Hematopoietic multipotent progenitor cell treated with erythropoietin and hydrocortisone succinate and interleukin-3 and kit ligand, for 15 days (in vitro differentiated cells): Measurements from ENCODE around the gene TMEM87A.
"Not testable (repeated sequence)": the region's sequence is repeated elsewhere in the genome, so short reads cannot be mapped to it uniquely, and the experiment has no call there.

Experiments used
- DNase-seq: peaks from one replicate; pipeline ENCODE4 v3.0.0-alpha.2; 2015; ENCODE audit warnings: low spot score

TMEM87A gene, protein sequence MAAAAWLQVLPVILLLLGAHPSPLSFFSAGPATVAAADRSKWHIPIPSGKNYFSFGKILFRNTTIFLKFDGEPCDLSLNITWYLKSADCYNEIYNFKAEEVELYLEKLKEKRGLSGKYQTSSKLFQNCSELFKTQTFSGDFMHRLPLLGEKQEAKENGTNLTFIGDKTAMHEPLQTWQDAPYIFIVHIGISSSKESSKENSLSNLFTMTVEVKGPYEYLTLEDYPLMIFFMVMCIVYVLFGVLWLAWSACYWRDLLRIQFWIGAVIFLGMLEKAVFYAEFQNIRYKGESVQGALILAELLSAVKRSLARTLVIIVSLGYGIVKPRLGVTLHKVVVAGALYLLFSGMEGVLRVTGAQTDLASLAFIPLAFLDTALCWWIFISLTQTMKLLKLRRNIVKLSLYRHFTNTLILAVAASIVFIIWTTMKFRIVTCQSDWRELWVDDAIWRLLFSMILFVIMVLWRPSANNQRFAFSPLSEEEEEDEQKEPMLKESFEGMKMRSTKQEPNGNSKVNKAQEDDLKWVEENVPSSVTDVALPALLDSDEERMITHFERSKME

DNA sequence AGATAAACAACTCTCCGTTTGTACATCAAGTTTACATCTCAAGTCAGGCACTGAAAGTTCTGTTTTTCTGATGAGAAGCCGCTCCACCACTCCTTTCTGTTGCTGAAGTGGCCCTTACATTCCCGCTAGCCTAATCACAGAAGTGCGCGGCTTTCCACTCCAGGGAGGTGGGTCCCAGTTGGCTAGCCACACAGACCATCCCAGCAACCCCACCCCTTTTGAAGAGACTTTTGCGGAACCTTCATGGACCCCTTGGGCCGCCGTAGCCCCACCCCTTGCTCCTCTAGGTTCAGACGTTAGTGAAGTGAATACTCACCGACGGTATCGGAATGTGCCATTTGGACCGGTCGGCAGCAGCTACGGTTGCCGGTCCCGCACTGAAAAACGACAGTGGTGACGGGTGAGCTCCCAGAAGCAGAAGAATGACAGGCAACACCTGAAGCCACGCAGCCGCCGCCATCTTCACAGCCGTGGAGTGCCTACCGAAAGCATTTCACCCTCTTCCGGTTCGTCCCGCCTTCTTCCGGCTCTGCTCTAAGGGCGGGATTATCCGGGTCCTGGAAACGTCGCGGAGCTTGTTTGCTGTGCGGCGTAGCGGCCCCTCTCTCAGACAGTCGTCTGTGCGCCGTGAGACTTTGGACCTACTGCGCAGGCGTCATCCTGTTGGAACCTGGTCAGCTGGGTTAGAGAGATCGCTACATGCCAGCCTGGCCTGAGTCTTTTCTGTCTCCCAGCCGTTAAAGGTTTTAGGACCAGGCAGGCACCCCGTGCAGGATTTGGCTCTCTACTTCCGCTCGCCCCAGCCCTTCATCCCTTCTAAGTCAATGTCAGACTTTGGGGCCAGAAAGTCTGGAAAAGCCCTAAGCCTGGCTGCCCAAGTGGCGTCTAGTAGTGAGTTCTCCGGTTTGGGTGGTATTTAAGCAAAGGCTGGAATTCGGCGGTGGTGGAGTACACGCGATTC, at the start of gene TMEM87A, which contains the start of gene GANC:
Gene TMEM87A (minus strand): TSS at position 495 of the 961 bp plus-strand sequence. CDS start 35 bp downstream, at position 460.
Gene GANC (plus strand): TSS at position 263 of the 961 bp plus-strand sequence. CDS start 1,281 bp downstream, outside the sequence.
- DNase-seq = peak; percentile 94

DNA sequence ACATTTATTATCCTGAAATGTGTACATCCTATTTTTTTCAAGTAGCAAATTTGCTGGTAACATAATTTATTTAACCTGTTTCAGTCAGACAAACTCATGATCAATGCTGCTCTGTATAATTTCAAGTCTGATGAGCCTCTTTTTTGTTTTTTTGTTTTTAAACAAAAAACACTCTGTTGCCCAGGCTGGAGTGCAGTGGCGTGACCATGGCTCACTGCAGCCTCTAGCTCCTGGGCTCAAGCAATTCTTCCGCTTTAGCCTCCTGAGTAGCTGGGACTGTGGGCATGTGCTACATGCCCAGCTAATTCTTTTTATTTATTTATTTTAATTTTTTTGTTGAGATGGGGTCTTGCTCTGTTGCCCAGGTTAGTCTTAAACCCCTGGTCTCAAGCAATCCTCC, 46.0 kb upstream of the TMEM87A start:
- no peak for DNase-seq

DNA sequence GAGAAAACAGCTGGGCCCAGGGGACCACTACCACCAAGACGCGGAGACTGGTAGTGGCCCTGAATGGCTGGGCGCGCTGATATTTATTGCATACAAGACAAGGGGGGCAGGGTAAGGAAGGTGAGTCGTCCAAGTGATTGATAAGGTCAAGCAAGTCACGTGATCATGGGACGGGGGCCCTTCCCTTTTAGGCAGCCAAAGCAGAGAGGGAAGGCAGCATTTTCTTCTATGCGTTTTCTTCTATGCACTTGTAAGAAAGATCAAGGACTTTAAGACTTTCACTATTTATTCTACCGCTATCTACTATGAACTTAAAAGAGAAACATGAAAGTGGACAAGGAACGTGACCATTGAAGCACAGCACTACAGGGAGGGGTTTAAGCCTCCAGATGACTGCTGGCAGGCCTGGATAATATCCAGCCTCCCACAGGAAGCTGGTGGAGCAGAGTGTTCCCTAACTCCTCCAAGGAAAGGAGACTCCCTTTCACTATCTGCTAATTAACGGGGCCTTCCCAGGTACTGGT, 43.1 kb upstream of the TMEM87A start:
- not testable (repeated sequence) for DNase-seq

DNA sequence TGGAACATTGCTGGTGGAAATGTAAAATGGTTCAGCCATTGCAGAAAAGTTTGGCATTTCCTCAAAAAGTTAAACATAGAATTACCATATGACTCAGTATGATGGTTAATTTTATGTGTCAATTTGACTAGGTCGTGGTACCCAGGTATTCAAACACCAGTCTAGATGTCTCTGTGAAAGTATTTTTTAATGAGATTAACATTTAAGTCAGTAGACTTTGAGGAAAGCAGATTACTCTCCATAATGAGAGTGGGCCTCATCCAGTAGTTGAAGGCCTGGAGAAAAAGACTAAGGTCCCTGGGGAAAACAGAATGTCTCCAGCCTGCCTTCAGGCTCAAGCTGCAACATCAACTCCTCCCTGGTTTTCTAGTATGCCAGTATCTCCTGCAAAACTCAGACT, 42.3 kb upstream of the TMEM87A start:
- no peak for DNase-seq

DNA sequence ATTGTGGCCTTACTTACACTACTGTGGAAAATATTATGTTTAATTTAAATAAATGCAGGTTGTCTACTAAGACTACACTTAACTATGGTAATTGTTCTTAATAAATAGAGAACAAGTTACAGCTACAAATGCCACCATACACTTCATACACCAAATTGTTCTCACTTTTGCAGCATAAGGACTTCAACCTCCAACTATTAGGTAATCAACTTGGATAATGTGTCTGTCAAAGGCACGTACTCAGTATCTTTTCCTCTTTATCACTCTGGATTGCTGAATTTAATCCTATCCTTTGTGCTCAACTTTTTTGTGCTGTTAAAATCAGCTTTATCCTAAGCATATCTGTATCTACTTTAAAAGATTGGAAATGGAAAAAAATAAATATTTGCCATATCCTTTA, 41.6 kb upstream of the TMEM87A start:
- no peak for DNase-seq

DNA sequence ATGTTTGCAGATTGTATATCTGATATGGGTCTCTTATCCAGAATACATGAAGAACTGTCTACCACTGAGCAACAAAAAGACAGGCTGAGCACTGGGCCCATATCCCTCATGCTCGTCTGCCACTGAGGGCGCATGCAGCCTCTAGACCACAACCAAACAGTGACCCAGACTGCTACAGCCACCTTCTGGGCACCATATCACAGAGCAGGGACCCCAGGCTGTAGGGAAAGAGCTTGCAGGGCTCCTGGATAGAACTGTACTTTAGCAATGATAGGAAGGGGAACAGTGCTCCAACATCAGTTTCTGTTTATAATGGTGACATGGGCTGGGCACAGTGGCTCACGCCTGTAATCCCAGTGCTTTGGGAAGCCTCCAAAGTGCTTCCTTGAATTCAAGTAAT, 40.2 kb upstream of the TMEM87A start:
- no peak for DNase-seq

DNA sequence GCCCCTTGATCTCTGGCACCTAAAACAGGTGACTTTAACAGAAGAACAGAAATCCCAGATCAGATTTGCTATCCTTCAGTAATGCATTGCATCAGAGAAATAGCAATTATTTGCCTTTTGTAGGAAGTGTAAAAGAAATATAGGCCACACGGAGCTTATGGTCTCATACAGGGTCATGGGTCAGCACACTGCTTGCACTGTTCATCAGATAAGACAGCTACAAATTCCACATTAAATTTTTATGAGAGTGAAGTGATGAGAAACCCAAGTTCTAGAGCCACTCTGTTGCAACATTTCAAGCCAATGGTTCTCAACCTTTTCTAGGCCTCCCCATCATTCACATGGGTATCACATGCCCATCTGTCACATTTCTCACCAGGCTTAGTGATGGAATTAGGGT, 33.4 kb upstream of the TMEM87A start:
- DNase-seq = no peak

DNA sequence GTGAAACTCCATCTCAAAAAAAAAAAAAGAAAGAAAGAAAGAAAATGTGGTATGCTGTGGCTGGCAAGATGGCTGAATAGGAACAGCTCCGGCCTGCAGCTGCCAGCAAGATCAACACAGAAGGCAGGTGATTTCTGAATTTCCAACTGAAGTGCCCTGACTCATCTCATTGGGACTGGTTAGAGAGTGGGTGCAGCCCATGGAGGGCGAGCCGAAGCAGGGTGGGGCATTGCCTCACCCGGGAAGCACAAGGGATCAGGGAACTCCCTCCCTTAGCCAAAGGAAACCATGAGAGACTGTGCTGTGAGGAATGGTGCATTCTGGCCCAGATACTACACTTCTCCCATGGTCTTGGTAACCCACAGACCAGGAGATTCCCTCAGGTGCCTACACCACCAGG, 27.8 kb upstream of the TMEM87A start:
- not testable (repeated sequence) for DNase-seq

DNA sequence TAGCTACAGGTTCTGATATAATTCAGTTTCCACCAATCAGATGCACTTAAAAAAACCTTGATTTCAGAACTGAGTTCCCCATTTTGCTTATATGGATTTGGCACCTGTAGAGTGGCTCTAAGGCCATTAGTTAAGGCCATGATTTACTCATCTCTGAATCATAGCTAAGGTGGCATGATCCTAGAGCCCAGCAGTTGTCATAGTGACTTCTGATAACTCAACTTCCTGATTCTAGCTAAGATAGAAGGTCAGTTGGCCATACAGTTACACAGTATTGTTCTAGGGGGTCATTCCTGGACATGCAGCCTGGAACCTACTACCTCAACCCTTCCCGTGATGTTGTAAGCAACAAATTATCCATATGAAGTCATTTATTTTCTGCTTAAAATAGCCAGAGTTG, 15.9 kb upstream of the TMEM87A start:
- DNase-seq = no peak

DNA sequence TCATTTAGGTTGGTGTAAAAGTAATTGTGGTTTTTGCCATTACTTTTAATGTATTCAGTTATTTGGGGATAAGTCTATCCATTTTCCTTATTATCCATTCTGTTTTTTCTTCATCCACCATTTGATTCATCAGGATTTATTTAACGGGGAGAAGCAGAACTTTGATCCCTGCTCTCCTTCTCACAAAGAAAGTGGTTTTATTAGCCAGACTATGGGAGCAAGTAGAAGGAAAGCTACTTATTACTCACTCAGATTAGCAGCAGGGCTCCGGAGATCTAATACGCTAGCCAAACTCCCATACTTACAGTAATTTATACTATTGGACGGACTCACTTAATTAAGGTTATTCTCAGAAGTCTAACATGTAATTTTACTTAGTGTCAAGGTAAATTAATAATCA, 14.7 kb upstream of the TMEM87A start:
- no peak for DNase-seq

DNA sequence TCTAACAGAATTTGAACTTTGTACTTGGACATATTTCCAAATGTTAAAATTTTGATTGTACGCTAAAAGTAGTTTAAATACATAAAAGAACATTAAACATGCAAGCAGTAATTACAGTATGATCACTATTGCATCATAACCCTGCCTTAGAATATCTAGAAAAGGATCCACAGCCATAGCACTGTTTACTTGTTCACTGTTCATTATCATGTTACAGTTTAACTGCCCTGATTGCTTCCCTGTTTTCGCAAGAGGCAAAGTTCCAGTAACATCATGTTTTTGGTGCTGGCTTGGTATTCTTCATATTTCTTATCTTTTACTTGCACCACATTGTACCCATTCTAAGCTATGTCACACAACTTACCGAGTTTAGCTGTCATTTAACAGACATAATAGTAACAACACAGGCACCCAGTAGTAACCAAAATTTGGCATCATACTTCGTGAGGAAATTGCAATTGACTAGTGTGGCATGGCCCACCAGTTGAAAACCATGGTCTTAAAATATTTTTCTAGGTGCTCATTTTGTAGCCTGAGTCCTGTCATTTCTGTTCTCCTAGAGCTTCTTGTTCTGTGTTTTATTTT, 13.3 kb upstream of the TMEM87A start:
- no peak for DNase-seq

DNA sequence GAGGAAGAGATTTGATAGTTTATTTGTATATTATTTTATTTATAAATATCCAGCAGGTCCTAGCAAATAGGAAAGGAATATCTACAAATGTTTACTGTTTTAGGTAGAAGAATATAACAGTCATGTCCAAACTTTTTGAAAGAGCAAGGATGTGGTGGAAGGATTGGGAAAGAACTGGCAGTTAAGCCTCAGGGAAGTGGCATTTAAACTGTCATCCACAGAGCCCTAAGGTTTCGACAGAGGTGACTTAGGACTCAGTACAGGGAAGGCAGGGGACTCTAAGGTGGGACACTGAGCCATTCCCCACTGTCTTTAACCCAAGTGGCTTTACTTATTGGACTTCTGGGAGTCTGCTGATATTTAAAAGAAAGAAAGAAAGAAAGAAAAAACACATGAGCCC, 11.8 kb upstream of the TMEM87A start:
- no peak for DNase-seq

DNA sequence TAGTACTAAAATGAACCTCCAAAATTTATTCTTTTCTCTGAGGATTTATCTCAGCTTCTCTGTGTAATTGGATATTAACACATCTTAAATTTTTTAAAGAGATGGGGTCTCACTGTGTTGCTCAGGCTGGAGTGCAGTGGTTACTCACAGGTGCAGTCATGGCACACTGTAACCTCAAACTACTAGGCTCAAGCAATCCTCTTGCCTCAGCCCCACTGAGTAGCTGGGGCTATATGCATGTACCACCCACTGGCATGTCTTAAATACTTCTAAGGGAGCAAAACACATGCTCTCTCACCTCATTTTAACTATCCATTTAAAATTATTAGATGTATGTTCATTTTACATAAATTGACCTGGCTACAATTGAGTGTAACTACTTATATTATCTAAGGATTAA, 11.3 kb upstream of the TMEM87A start:
- no peak for DNase-seq

DNA sequence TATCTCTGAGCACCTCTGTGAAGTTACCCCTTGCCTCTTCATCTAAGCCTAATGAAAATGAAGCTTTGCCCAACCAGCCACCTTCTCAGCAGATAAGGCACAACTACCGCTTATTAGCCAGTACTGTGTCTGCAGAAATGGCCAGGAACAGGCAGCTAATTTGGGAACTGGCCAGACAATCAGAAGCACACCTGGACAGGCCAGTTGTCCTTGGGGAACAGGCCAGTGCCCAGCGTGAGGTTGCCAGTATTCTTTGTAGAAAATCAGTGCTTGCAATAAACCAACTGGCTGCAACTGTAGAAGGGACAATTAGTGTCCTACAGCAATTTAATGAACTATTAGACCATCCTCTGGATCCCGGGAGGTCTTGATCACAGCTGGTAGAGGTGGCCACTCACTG, 10.4 kb upstream of the TMEM87A start:
- DNase-seq = no peak

DNA sequence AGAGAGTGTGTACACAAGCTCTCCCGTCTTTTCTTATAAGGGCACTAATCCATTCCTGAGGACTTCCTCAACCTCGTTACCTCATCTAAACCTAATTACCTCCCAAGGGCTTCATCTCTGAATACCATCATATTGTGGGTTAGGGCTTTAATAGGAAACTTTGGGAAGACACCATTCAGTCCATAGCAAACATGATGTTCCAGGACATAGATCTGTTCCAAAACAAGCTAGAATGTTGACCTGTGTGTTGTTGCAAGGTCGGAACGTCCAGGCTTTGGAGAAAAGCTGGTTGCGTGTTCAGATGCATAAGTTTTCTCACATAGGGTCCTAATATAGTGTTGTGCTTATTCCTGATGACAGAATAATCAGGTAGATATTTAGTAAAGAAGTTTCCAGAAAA, 9.7 kb upstream of the TMEM87A start:
- DNase-seq = no peak

DNA sequence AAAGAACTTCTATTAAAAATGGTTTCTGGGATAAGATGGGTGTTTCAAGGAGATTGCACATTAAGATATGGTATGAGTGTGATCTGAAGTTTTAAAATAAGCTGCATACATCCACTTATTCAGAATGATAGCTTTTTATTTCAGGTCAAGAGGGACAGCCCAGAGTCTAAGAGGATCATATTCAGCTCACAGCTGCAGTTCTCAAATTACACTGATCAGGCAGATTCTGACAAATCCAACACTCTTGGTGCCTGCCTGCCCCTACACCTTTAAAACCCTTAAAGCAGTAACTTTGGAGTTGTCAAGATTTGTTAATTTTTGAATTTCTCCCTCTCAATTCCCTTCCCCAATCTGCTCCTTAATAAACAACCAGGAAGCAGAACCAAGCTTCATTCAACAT, 9.1 kb upstream of the TMEM87A start:
- no peak for DNase-seq

DNA sequence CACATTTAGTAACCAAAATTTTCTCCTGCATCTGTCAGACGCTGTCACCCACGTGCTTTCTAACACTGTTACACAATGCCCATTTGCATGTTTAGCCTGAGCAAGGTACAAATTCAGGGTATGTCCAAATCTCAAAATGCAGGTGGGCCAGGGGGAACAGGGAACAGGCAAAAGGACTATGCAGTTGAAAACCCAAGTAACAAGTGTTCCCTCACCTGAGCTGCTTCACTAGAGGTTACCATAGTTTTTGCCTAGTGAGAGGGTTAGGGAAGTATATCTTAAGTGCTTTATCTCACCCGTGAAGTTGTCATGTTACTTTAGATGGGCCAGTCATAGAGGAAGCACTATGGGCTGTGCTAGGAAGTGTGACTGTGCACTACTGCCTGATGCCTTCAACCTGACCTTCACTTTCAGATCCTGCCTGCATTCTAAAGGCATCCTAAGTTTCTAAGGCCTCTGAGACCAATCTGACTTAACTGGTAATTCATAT, 6.0 kb upstream of the TMEM87A start:
- no peak for DNase-seq

DNA sequence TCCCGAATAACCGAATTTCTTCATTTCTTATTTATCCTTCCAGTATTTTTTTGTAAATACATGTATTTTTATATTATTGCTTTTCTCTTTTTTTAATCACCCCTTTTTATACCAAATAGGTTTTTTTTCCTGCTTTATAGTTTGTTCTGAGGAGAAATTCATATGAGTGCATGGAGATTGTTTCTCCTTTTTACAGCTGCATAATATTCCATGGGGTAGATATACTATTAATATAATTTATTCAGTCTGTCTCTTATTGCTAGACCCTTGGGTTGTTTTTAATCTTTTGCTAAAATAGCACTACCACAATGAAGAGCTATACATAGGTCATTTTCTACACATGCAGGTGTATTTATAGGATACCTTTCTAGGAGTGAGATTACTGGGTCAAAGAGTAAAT, 3.5 kb upstream of the TMEM87A start:
- no peak for DNase-seq

DNA sequence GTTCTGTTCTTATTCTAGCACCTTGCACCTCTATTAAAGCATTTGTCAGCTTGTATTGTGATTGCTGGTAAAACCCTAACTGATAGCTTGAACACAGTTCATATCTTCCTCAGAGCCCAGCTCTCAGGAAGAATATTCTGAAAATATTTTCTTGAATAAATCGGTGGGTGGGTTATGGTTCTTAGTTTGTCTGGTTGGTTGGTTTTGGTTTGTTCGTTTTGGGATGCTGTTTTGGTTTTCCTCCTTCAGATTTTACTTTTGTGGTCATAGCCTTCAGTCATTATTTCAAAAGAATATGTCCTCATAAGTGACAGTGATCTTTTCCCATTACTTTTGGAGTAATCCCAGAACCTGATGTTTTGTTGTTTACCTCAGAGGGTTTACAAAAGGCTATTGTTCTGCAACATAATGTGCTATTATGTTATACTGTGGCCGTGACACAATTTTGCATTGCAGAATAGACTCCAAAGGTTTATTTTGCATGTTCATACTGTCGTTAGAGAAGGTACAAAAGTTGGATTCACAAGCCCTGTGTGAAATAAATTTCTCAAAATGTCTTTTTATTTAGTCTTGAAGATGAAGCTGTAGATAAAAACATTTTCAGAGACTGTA, 2.7 kb upstream of the TMEM87A start:
- DNase-seq = no peak

DNA sequence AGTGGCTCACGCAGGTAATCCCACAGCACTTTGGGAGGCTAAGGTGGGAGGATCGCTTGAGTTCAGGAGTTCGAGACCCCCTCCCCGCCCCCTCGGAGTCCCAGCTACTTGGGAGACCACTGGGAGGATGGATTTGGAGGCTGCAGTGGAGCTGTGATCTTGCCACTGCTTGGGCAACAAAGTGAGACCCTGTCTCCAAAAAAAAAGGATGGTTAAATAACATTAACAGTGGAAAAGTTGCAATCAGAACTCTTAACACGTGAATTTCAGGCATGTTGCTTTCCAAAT, 1.4 kb upstream of the TMEM87A start:
- DNase-seq = no peak

DNA sequence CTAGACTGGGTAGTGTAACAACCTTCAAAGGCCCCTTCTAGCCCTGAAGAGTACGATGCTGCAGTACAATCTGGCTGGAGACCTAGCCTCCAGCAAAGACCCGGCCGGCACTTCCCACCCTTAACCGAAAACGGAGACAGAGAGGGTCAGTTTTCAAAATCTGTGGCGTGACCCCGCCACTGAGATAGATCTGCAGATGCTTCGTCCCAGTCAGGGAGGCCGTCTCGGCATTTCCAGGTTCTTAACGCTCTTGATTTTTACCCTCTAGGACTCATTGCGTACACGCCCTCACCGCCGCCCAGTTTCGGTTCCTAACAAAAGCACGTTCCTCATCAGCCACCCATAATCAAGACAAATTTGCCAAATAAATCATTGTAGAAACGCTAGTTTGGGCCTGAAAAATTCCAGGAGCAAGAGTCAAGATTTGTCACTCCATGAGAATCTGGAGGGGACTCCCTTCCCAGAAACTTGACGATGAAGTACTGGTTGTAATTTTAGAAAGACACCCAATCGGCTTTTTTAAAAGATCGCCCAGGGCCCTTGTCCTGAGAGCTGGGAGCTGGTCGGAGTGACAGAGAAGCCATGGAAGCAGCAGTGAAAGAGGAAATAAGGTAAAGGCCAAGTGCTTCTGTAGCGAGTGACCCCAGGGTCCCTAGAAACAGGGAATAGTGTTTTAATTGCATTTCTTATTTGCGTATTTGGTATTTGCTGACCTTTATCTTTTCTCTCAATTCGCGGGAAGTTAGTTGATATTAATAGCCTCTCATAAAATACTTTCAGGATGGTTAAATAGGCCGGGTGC, 868 bp upstream of the TMEM87A start:
- DNase-seq = peak; percentile 57
